ENCODE data around the gene SAAL1. TPM values are rescaled to one million over a fixed set of nuclear protein-coding genes. Genes with fewer than 3 reads are reported as not detected.

The SAAL1 gene
- total and polyA plus RNA-seq, 12 donors: 4.9 to 16.5 (median 7.1) TPM

- no peak for DNase-seq
- peaks cover 0 to 20% (median 14%) of the 10 kb centered on the region in 9 donors for H3K4me1 ChIP-seq
- TF ChIP-seq CTCF (IDR thresholded peaks at IDR 0.05): no peak
- 66 to 71% methylated on average over 3 of the region's 3 CpGs for WGBS, 2 donors
- no peak for ATAC-seq
- intact Hi-C loops (cut with DNase I): loop anchor here in 5 of 10 donors (5.0 to 10.0 kb wide), 4 partner anchors 93 to 116 kb away; partner anchors contain the start of gene SERGEF (in 3 of the 5)
- no peak overlapping the region for H3K4me3 ChIP-seq
- no peak overlapping the region for H3K27ac ChIP-seq
- peaks cover 0 to 5% (median 0%) of the 10 kb centered on the region in 9 donors for H3K36me3 ChIP-seq
- peaks cover 0 to 28% (median 17%) of the 10 kb centered on the region in 7 donors for H3K27me3 ChIP-seq
- no peaks in the 10 kb centered on the region for H3K9me3 ChIP-seq
These were observed 2.4 kb upstream of the SAAL1 start for GRCh38 chr11:18108254-18108653.

GRCh38 chr11:18106688-18107087 lies 806 bp upstream of the SAAL1 start:
- H3K27ac ChIP-seq: peak overlapping the region in 1 of 10 donors; percentile 86
- WGBS, 2 donors: 88 to 92% methylated on average over 9 of the region's 9 CpGs
- DNase-seq: no peak
- no peaks in the 10 kb centered on the region for H3K9me3 ChIP-seq
- intact Hi-C loops (cut with DNase I): loop anchor here in 6 of 10 donors (2.0 to 10.0 kb wide), 5 partner anchors 92 to 114 kb away; partner anchors contain the start of gene SERGEF (in 4 of the 6)
- H3K4me3 ChIP-seq: peak overlapping the region in 4 of 10 donors; percentile 85 to 95 (median 92)
- peaks cover 0 to 20% (median 5%) of the 10 kb centered on the region in 9 donors for H3K36me3 ChIP-seq
- TF ChIP-seq CTCF (IDR thresholded peaks at IDR 0.05): no peak
- no peak for ATAC-seq
- peaks cover 0 to 20% (median 14%) of the 10 kb centered on the region in 9 donors for H3K4me1 ChIP-seq
- H3K27me3 ChIP-seq: peaks cover 0 to 20% (median 9%) of the 10 kb centered on the region in 7 donors

GRCh38 chr11:18105086-18105801 lies 638 bp downstream of the SAAL1 start:
- intact Hi-C loops (cut with DNase I): loop anchor here in 5 of 10 donors (5.0 to 10.0 kb wide), 4 partner anchors 90 to 113 kb away; partner anchors contain the start of gene SERGEF (in 3 of the 5)
- Histone ChIP-seq H3K4me3 (peak overlapping the region; percentile 79 to 99 (median 93)), H3K27me3 (peaks cover 0 to 7% (median 0%) of the 10 kb centered on the region in 7 donors), H3K4me1 (peaks cover 0 to 20% (median 14%) of the 10 kb centered on the region in 9 donors), H3K36me3 (peaks cover 0 to 35% (median 5%) of the 10 kb centered on the region in 9 donors), H3K9me3 (no peaks in the 10 kb centered on the region), H3K27ac (peak overlapping the region in 9 of 10 donors; percentile 37 to 88 (median 76))
- no peak for TF ChIP-seq CTCF (IDR thresholded peaks at IDR 0.05)
- no peak for ATAC-seq
- DNase-seq: no peak
- WGBS, 2 donors: 20 to 25% methylated on average over 29 of the region's 29 CpGs

DNA sequence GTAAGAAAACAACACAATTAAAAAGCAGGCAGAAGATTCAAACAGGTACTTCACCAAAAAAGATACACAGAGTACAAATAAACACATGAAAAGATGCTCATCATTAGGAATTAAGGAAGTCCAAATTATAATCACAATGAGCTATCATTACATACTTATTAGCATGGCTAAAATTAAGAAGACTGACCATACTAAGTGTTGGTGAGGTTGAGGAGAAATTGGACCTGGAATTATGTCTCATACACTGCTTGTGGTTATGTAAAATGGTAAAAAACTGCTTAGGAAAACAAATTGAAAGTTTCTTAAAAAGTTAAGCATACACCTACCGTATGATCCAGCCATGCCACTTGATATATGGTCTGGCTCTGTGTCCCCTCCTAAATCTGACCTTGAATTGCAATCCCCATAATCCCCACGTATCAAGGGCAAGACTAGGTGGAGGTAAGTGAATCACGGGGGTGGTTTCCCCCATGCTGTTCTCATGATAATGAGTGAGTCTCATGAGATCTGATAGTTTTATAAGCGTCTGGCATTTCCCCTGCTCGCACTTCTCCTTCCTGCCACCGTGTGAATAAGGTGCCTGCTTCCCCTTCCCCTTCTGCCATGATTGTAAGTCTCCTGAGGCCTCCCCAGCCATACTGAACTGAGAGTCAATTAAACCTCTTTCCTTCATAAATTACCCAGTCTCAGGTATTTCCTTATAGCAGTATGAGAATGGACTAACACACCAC lies 4.8 kb downstream of the SAAL1 start:
- DNase-seq (no peak), ATAC-seq (no peak)
- no peak overlapping the region for H3K4me3 ChIP-seq
- 44 to 49% methylated on average over 6 of the region's 6 CpGs for WGBS, 2 donors
- TF ChIP-seq CTCF (IDR thresholded peaks at IDR 0.05): no peak
- H3K27me3 ChIP-seq: no peaks in the 10 kb centered on the region
- peaks cover 0 to 62% (median 9%) of the 10 kb centered on the region in 9 donors for H3K36me3 ChIP-seq
- no peak overlapping the region for H3K27ac ChIP-seq
- no peaks in the 10 kb centered on the region for H3K9me3 ChIP-seq
- intact Hi-C loops (cut with DNase I): loop anchor here in 4 of 10 donors (10.0 kb wide), 2 partner anchors 86 to 106 kb away; partner anchors contain the start of gene SERGEF (in 2 of the 4)
- H3K4me1 ChIP-seq: peaks cover 0 to 14% (median 13%) of the 10 kb centered on the region in 9 donors
